Activated naive CD8-positive, alpha-beta T cell treated with anti-CD3 and anti-CD28 coated beads, Interleukin-2, amount 50 U/mL, for 24 hours (primary cell): ENCODE data around the gene CYREN.
A peak's percentile ranks its signal among the peaks of the same experiment; 100 is the strongest.

Source experiments
- ATAC-seq: fragments of 150-1000 bp; cut with Tn5 transposase; one replicate; pipeline ENCODE4 v1.10.0; 2021
- DNase-seq: peaks from one replicate; pipeline ENCODE4 v3.0.0; 2021
- H3K27ac Mint-ChIP-seq: one replicate; pipeline ENCODE4 v1.8.0; 2021; ENCODE audit warnings: mild to moderate bottlenecking, mixed read lengths
- H3K27me3 Mint-ChIP-seq: one replicate; pipeline ENCODE4 v1.8.0; 2021; ENCODE audit warnings: mixed read lengths
- H3K36me3 Mint-ChIP-seq: one replicate; pipeline ENCODE4 v1.8.0; 2021; ENCODE audit warnings: low read depth, mixed read lengths
- H3K4me1 Mint-ChIP-seq: one replicate; pipeline ENCODE4 v1.8.0; 2021; ENCODE audit warnings: mixed read lengths
- H3K4me3 Mint-ChIP-seq: one replicate; pipeline ENCODE4 v1.8.0; 2021; ENCODE audit warnings: mild to moderate bottlenecking, moderate library complexity, mixed read lengths
- H3K9me3 Mint-ChIP-seq: one replicate; pipeline ENCODE4 v1.8.0; 2021; ENCODE audit warnings: mixed read lengths

Gene CYREN

GRCh38 chr7:135164357-135165061 lies 6.0 kb downstream of the CYREN start:
- Mint-ChIP-seq H3K27ac (peak overlapping the region; percentile 25), H3K4me3 (no peak overlapping the region), H3K4me1 (peaks cover 67% of the 10 kb centered on the region)

GRCh38 chr7:135162382-135163001 lies 8.0 kb downstream of the CYREN start:
- no peak for DNase-seq
- Mint-ChIP-seq H3K27ac (peak overlapping the region; percentile 89), H3K36me3 (peaks cover 73% of the 10 kb centered on the region), H3K4me3 (no peak overlapping the region), H3K9me3 (peaks cover 14% of the 10 kb centered on the region), H3K4me1 (peaks cover 57% of the 10 kb centered on the region), H3K27me3 (no peaks in the 10 kb centered on the region)
- ATAC-seq, result no peak

More at GRCh38 chr7:135164357-135165061, 6.0 kb downstream of the CYREN start:
- DNase-seq (no peak), ATAC-seq (no peak)
- Mint-ChIP-seq H3K9me3 (peaks cover 8% of the 10 kb centered on the region), H3K36me3 (peaks cover 75% of the 10 kb centered on the region), H3K27me3 (no peaks in the 10 kb centered on the region)

GRCh38 chr7:135161669-135162068 lies 8.8 kb downstream of the CYREN start:
- ATAC-seq, result no peak
- Mint-ChIP-seq H3K36me3 (peaks cover 74% of the 10 kb centered on the region), H3K4me3 (no peak overlapping the region)

GRCh38 chr7:135160858-135161653 lies 9.5 kb downstream of the CYREN start:
- no peak for ATAC-seq
- Mint-ChIP-seq H3K27me3 (no peaks in the 10 kb centered on the region), H3K4me1 (peaks cover 48% of the 10 kb centered on the region), H3K27ac (peak overlapping the region; percentile 89), H3K36me3 (peaks cover 74% of the 10 kb centered on the region), H3K9me3 (peaks cover 25% of the 10 kb centered on the region), H3K4me3 (no peak overlapping the region)
- no peak for DNase-seq

More at GRCh38 chr7:135161669-135162068, 8.8 kb downstream of the CYREN start:
- H3K27ac Mint-ChIP-seq, result peak overlapping the region; percentile 89
- peaks cover 53% of the 10 kb centered on the region for H3K4me1 Mint-ChIP-seq
- H3K27me3 Mint-ChIP-seq, result no peaks in the 10 kb centered on the region
- no peak for DNase-seq
- H3K9me3 Mint-ChIP-seq, result peaks cover 19% of the 10 kb centered on the region

GRCh38 chr7:135160098-135160857 lies 10.2 kb downstream of the CYREN start:
- no peaks in the 10 kb centered on the region for H3K27me3 Mint-ChIP-seq
- peaks cover 73% of the 10 kb centered on the region for H3K36me3 Mint-ChIP-seq
- H3K9me3 Mint-ChIP-seq, result peaks cover 33% of the 10 kb centered on the region
- ATAC-seq (peak; percentile 35), DNase-seq (no peak)
- peaks cover 47% of the 10 kb centered on the region for H3K4me1 Mint-ChIP-seq
- H3K4me3 Mint-ChIP-seq, result peak overlapping the region; percentile 10
- peak overlapping the region; percentile 89 for H3K27ac Mint-ChIP-seq

- H3K27me3 Mint-ChIP-seq, result no peaks in the 10 kb centered on the region
- H3K27ac Mint-ChIP-seq, result peak overlapping the region; percentile 89
- H3K36me3 Mint-ChIP-seq, result peaks cover 77% of the 10 kb centered on the region
- no peak overlapping the region for H3K4me3 Mint-ChIP-seq
- H3K4me1 Mint-ChIP-seq, result peaks cover 53% of the 10 kb centered on the region
- DNase-seq (no peak), ATAC-seq (peak; percentile 33)
- H3K9me3 Mint-ChIP-seq, result peaks cover 41% of the 10 kb centered on the region
Measured at GRCh38 chr7:135159359-135160085, 11.0 kb downstream of the CYREN start.

- peaks cover 56% of the 10 kb centered on the region for H3K4me1 Mint-ChIP-seq
Measured at GRCh38 chr7:135158874-135159273, 11.6 kb downstream of the CYREN start.

GRCh38 chr7:135158141-135158655 lies 12.3 kb downstream of the CYREN start:
- H3K27me3 Mint-ChIP-seq, result no peaks in the 10 kb centered on the region
- DNase-seq, result no peak
- no peak overlapping the region for H3K4me3 Mint-ChIP-seq
- peaks cover 59% of the 10 kb centered on the region for H3K4me1 Mint-ChIP-seq
- H3K36me3 Mint-ChIP-seq, result peaks cover 83% of the 10 kb centered on the region
- peaks cover 52% of the 10 kb centered on the region for H3K9me3 Mint-ChIP-seq
- no peak overlapping the region for H3K27ac Mint-ChIP-seq
- ATAC-seq, result no peak

More at GRCh38 chr7:135158874-135159273, 11.6 kb downstream of the CYREN start:
- DNase-seq, result no peak
- Mint-ChIP-seq H3K27me3 (no peaks in the 10 kb centered on the region), H3K27ac (peak overlapping the region; percentile 89), H3K9me3 (peaks cover 47% of the 10 kb centered on the region), H3K36me3 (peaks cover 80% of the 10 kb centered on the region), H3K4me3 (no peak overlapping the region)
- no peak for ATAC-seq

GRCh38 chr7:135156290-135156689 lies 14.2 kb downstream of the CYREN start:
- Mint-ChIP-seq H3K4me3 (no peak overlapping the region), H3K4me1 (peaks cover 57% of the 10 kb centered on the region), H3K27ac (no peak overlapping the region), H3K27me3 (no peaks in the 10 kb centered on the region), H3K9me3 (peaks cover 50% of the 10 kb centered on the region), H3K36me3 (peaks cover 77% of the 10 kb centered on the region)
- no peak for ATAC-seq
- no peak for DNase-seq

GRCh38 chr7:135154734-135155133 lies 15.8 kb downstream of the CYREN start:
- DNase-seq (no peak), ATAC-seq (no peak)
- Mint-ChIP-seq H3K27ac (no peak overlapping the region), H3K27me3 (no peaks in the 10 kb centered on the region), H3K4me3 (no peak overlapping the region), H3K9me3 (peaks cover 50% of the 10 kb centered on the region), H3K36me3 (peaks cover 67% of the 10 kb centered on the region), H3K4me1 (peaks cover 57% of the 10 kb centered on the region)

- Mint-ChIP-seq H3K36me3 (peaks cover 56% of the 10 kb centered on the region), H3K4me3 (no peak overlapping the region), H3K27me3 (no peaks in the 10 kb centered on the region), H3K9me3 (peaks cover 44% of the 10 kb centered on the region), H3K27ac (no peak overlapping the region), H3K4me1 (peaks cover 64% of the 10 kb centered on the region)
- no peak for ATAC-seq
- no peak for DNase-seq
Measured at GRCh38 chr7:135152442-135152841, 18.1 kb downstream of the CYREN start.

GRCh38 chr7:135151533-135151932 lies 19.0 kb downstream of the CYREN start:
- peaks cover 47% of the 10 kb centered on the region for H3K36me3 Mint-ChIP-seq
- DNase-seq, result no peak
- peaks cover 69% of the 10 kb centered on the region for H3K4me1 Mint-ChIP-seq
- peak overlapping the region; percentile 54 for H3K27ac Mint-ChIP-seq
- peak overlapping the region; percentile 25 for H3K4me3 Mint-ChIP-seq
- H3K27me3 Mint-ChIP-seq, result no peaks in the 10 kb centered on the region
- no peak for ATAC-seq
- peaks cover 37% of the 10 kb centered on the region for H3K9me3 Mint-ChIP-seq

- peak overlapping the region; percentile 54 for H3K27ac Mint-ChIP-seq
- ATAC-seq, result no peak
- no peaks in the 10 kb centered on the region for H3K27me3 Mint-ChIP-seq
- peaks cover 73% of the 10 kb centered on the region for H3K4me1 Mint-ChIP-seq
- no peak for DNase-seq
- peaks cover 33% of the 10 kb centered on the region for H3K9me3 Mint-ChIP-seq
- H3K36me3 Mint-ChIP-seq, result peaks cover 43% of the 10 kb centered on the region
- H3K4me3 Mint-ChIP-seq, result peak overlapping the region; percentile 25
Measured at GRCh38 chr7:135151132-135151531, 19.4 kb downstream of the CYREN start.
